ENCODE measurements around the gene DPRX. TPM values are rescaled to one million over a fixed set of nuclear protein-coding genes. Genes with fewer than 3 reads are reported as not detected.

The DPRX gene
- not detected for total RNA-seq

GRCh38 chr19:53631949-53632407, at the start of gene DPRX:
Gene DPRX, plus strand, starts transcription at chr19:53631999. Its CDS starts 108 bp downstream, at chr19:53632107.
- Mint-ChIP-seq H3K4me1 (ENCODE audit: low read depth) (no peaks in the 10 kb centered on the region), H3K36me3 (ENCODE audit: insufficient read depth) (no peaks in the 10 kb centered on the region), H3K4me3 (no peak within 1 kb of the TSS), H3K9me3 (peaks cover 19% of the 10 kb centered on the region), H3K27me3 (ENCODE audit: low read depth) (peaks cover 1% of the 10 kb centered on the region)
- ATAC-seq, result no peak
- DNase-seq, result no peak

GRCh38 chr19:53583181-53583580, 48.6 kb upstream of the DPRX start:
- Mint-ChIP-seq H3K9me3 (peaks cover 29% of the 10 kb centered on the region), H3K36me3 (ENCODE audit: insufficient read depth) (peaks cover 14% of the 10 kb centered on the region), H3K27me3 (ENCODE audit: low read depth) (no peaks in the 10 kb centered on the region), H3K4me3 (no peak overlapping the region), H3K4me1 (ENCODE audit: low read depth) (no peaks in the 10 kb centered on the region)
- ATAC-seq (no peak), DNase-seq (no peak)

- Mint-ChIP-seq H3K4me1 (ENCODE audit: low read depth) (no peaks in the 10 kb centered on the region), H3K27me3 (ENCODE audit: low read depth) (no peaks in the 10 kb centered on the region), H3K4me3 (no peak overlapping the region), H3K9me3 (peaks cover 19% of the 10 kb centered on the region), H3K36me3 (ENCODE audit: insufficient read depth) (no peaks in the 10 kb centered on the region)
- ATAC-seq (no peak), DNase-seq (no peak)
Measured at GRCh38 chr19:53586277-53586691, 45.5 kb upstream of the DPRX start.

- no peaks in the 10 kb centered on the region for H3K4me1 Mint-ChIP-seq (ENCODE audit: low read depth)
- peaks cover 12% of the 10 kb centered on the region for H3K9me3 Mint-ChIP-seq
- no peaks in the 10 kb centered on the region for H3K36me3 Mint-ChIP-seq (ENCODE audit: insufficient read depth)
- no peak for DNase-seq
- no peaks in the 10 kb centered on the region for H3K27me3 Mint-ChIP-seq (ENCODE audit: low read depth)
- ATAC-seq, result no peak
- H3K4me3 Mint-ChIP-seq, result no peak overlapping the region
Measured at GRCh38 chr19:53594811-53595509, 36.8 kb upstream of the DPRX start.

- ATAC-seq (no peak), DNase-seq (no peak)
- no peak overlapping the region for H3K4me3 Mint-ChIP-seq
- H3K4me1 Mint-ChIP-seq (ENCODE audit: low read depth), result no peaks in the 10 kb centered on the region
- H3K27me3 Mint-ChIP-seq (ENCODE audit: low read depth), result no peaks in the 10 kb centered on the region
- H3K36me3 Mint-ChIP-seq (ENCODE audit: insufficient read depth), result no peaks in the 10 kb centered on the region
- peaks cover 12% of the 10 kb centered on the region for H3K9me3 Mint-ChIP-seq
Measured at GRCh38 chr19:53595510-53595867, 36.3 kb upstream of the DPRX start.

GRCh38 chr19:53596056-53596455, 35.7 kb upstream of the DPRX start:
- no peak overlapping the region for H3K4me3 Mint-ChIP-seq
- peaks cover 12% of the 10 kb centered on the region for H3K9me3 Mint-ChIP-seq
- ATAC-seq (no peak), DNase-seq (no peak)
- no peaks in the 10 kb centered on the region for H3K27me3 Mint-ChIP-seq (ENCODE audit: low read depth)
- no peaks in the 10 kb centered on the region for H3K4me1 Mint-ChIP-seq (ENCODE audit: low read depth)
- no peaks in the 10 kb centered on the region for H3K36me3 Mint-ChIP-seq (ENCODE audit: insufficient read depth)

- Mint-ChIP-seq H3K4me3 (no peak overlapping the region), H3K4me1 (ENCODE audit: low read depth) (no peaks in the 10 kb centered on the region), H3K9me3 (peaks cover 6% of the 10 kb centered on the region), H3K36me3 (ENCODE audit: insufficient read depth) (no peaks in the 10 kb centered on the region), H3K27me3 (ENCODE audit: low read depth) (no peaks in the 10 kb centered on the region)
- DNase-seq (no peak), ATAC-seq (no peak)
Measured at GRCh38 chr19:53597023-53597422, 34.8 kb upstream of the DPRX start.

GRCh38 chr19:53598361-53598760, 33.4 kb upstream of the DPRX start:
- no peak overlapping the region for H3K4me3 Mint-ChIP-seq
- peaks cover 6% of the 10 kb centered on the region for H3K9me3 Mint-ChIP-seq
- DNase-seq, result no peak
- no peaks in the 10 kb centered on the region for H3K27me3 Mint-ChIP-seq (ENCODE audit: low read depth)
- no peaks in the 10 kb centered on the region for H3K4me1 Mint-ChIP-seq (ENCODE audit: low read depth)
- ATAC-seq, result no peak
- H3K36me3 Mint-ChIP-seq (ENCODE audit: insufficient read depth), result no peaks in the 10 kb centered on the region

- DNase-seq, result no peak
- no peaks in the 10 kb centered on the region for H3K27me3 Mint-ChIP-seq (ENCODE audit: low read depth)
- H3K36me3 Mint-ChIP-seq (ENCODE audit: insufficient read depth), result no peaks in the 10 kb centered on the region
- H3K4me1 Mint-ChIP-seq (ENCODE audit: low read depth), result no peaks in the 10 kb centered on the region
- peaks cover 6% of the 10 kb centered on the region for H3K9me3 Mint-ChIP-seq
- no peak overlapping the region for H3K4me3 Mint-ChIP-seq
- no peak for ATAC-seq
Measured at GRCh38 chr19:53600217-53600616, 31.6 kb upstream of the DPRX start.

- H3K9me3 Mint-ChIP-seq, result peaks cover 3% of the 10 kb centered on the region
- no peak overlapping the region for H3K4me3 Mint-ChIP-seq
- H3K36me3 Mint-ChIP-seq (ENCODE audit: insufficient read depth), result no peaks in the 10 kb centered on the region
- DNase-seq (no peak), ATAC-seq (no peak)
- no peaks in the 10 kb centered on the region for H3K4me1 Mint-ChIP-seq (ENCODE audit: low read depth)
- no peaks in the 10 kb centered on the region for H3K27me3 Mint-ChIP-seq (ENCODE audit: low read depth)
Measured at GRCh38 chr19:53606031-53606430, 25.8 kb upstream of the DPRX start.

GRCh38 chr19:53608381-53608780, 23.4 kb upstream of the DPRX start:
- ATAC-seq (no peak), DNase-seq (no peak)
- Mint-ChIP-seq H3K36me3 (ENCODE audit: insufficient read depth) (no peaks in the 10 kb centered on the region), H3K27me3 (ENCODE audit: low read depth) (no peaks in the 10 kb centered on the region), H3K4me3 (no peak overlapping the region), H3K9me3 (peaks cover 12% of the 10 kb centered on the region), H3K4me1 (ENCODE audit: low read depth) (no peaks in the 10 kb centered on the region)

GRCh38 chr19:53612762-53613526, 18.9 kb upstream of the DPRX start:
- Mint-ChIP-seq H3K4me3 (no peak overlapping the region), H3K27me3 (ENCODE audit: low read depth) (no peaks in the 10 kb centered on the region), H3K9me3 (peaks cover 12% of the 10 kb centered on the region), H3K36me3 (ENCODE audit: insufficient read depth) (no peaks in the 10 kb centered on the region), H3K4me1 (ENCODE audit: low read depth) (no peaks in the 10 kb centered on the region)
- ATAC-seq, result no peak
- no peak for DNase-seq

GRCh38 chr19:53621885-53622740, 9.7 kb upstream of the DPRX start:
- Mint-ChIP-seq H3K4me1 (ENCODE audit: low read depth) (no peaks in the 10 kb centered on the region), H3K9me3 (no peaks in the 10 kb centered on the region), H3K36me3 (ENCODE audit: insufficient read depth) (no peaks in the 10 kb centered on the region), H3K27me3 (ENCODE audit: low read depth) (no peaks in the 10 kb centered on the region), H3K4me3 (no peak overlapping the region)
- DNase-seq, result no peak
- ATAC-seq, result no peak

- DNase-seq (no peak), ATAC-seq (no peak)
- H3K27me3 Mint-ChIP-seq (ENCODE audit: low read depth), result no peaks in the 10 kb centered on the region
- no peaks in the 10 kb centered on the region for H3K36me3 Mint-ChIP-seq (ENCODE audit: insufficient read depth)
- no peaks in the 10 kb centered on the region for H3K4me1 Mint-ChIP-seq (ENCODE audit: low read depth)
- H3K4me3 Mint-ChIP-seq, result no peak overlapping the region
- no peaks in the 10 kb centered on the region for H3K9me3 Mint-ChIP-seq
Measured at GRCh38 chr19:53624771-53625545, 6.8 kb upstream of the DPRX start.

Measured in activated T-cell treated with anti-CD3 and anti-CD28 coated beads, Interleukin-2, amount 50 U/mL, for 4 hours (primary cell).